ENCODE data around the gene TLL2. TPM values are rescaled to one million over a fixed set of nuclear protein-coding genes. Genes with fewer than 3 reads are reported as not detected.
A peak's percentile ranks its signal among the peaks of the same experiment; 100 is the strongest.

The TLL2 gene
- total and polyA plus RNA-seq, 2 experiments from 2014 or later, result 2.6 to 3.0 TPM

DNA sequence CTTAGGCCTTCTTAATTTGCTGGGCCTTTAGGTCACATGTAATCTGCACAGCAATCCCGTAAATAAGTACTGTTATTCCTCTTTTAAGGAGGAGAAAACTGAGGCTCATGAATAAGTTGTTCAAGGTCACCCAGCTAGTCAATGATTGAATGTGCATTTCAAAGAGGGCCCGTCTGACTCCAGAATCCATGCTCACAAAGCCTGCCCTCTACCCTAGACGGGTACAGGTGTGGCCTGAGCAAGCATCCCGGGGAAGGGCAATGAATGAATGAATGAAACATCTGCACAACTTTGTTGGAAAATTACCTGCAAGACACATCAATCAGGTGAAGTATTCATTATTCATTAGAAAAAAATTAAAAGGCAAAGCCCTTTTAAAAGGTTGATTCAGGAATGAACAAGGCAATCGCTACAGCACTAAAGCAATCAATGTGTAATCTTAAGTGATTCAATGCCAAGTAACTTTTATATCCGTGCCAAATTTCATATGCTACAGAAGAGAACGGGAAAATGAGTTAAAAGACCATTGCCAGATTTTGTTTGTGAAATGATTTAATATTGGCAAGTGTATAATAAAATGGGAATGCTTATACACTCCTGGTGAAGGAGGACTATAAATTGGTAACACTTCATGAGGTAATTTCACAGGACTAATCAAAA lies 61.1 kb downstream of the TLL2 start:
- Mint-ChIP-seq H3K4me1 (peaks cover 52% of the 10 kb centered on the region), H3K9me3 (no peaks in the 10 kb centered on the region), H3K27ac (no peak overlapping the region; the same call in 1 of the 2 replicates), H3K36me3 (ENCODE audit: low read depth) (no peaks in the 10 kb centered on the region), H3K4me3 (no peak overlapping the region; the same call in 2 of the 3 replicates), H3K27me3 (ENCODE audit: insufficient read depth, low read depth, poor library complexity) (no peaks in the 10 kb centered on the region)
- Histone ChIP-seq H3F3A (replicated peaks; ENCODE audit: low read depth) (peaks cover 9% of the 10 kb centered on the region; the same call in 1 of the 2 replicates), H3K4me1 (ENCODE audit: insufficient read depth) (peaks cover 48% of the 10 kb centered on the region), H3K9me2 (ENCODE audit: insufficient read depth) (no peaks in the 10 kb centered on the region), H2AFZ (no peak overlapping the region), H3K36me3 (ENCODE audit: insufficient read depth) (no peaks in the 10 kb centered on the region), H3K27me3 (ENCODE audit: insufficient read depth) (no peaks in the 10 kb centered on the region), H3K4me3 (no peak overlapping the region), H3K27ac (ENCODE audit: low read depth) (peak overlapping the region; percentile 80), H3K79me2 (replicated peaks; ENCODE audit: insufficient read depth) (no peaks in the 10 kb centered on the region), H3K4me2 (peak overlapping the region; percentile 29; the same call in 1 of the 2 replicates), H4K20me1 (replicated peaks; ENCODE audit: insufficient read depth) (no peaks in the 10 kb centered on the region)
- DNase-seq (ENCODE audit: low spot score), result no peak
- no peak for ATAC-seq
- TF ChIP-seq NANOG (IDR thresholded peaks at IDR 0.05; ENCODE audit: borderline replicate concordance), result no peak
- TF ChIP-seq CREB1 (CRISPR knock-in tag; IDR thresholded peaks at IDR 0.05; ENCODE audit: low read depth), result no peak
- TF ChIP-seq REST (IDR thresholded peaks at IDR 0.05; ENCODE audit: unreplicated experiment), result no peak
- TF ChIP-seq EZH2phosphoT487 (IDR thresholded peaks at IDR 0.05; ENCODE audit: unreplicated experiment), result no peak
- TF ChIP-seq JUNB (IDR thresholded peaks at IDR 0.05; ENCODE audit: unreplicated experiment), result no peak
- TF ChIP-seq STAT1 (IDR thresholded peaks at IDR 0.05; ENCODE audit: unreplicated experiment), result no peak
- TF ChIP-seq ZNF114 (CRISPR knock-in tag; IDR thresholded peaks at IDR 0.05), result no peak
- TF ChIP-seq ETS1 (IDR thresholded peaks at IDR 0.05), result no peak
- TF ChIP-seq POLR2AphosphoS5 (IDR thresholded peaks at IDR 0.05; ENCODE audit: low read depth), result no peak
- no peak for TF ChIP-seq ZNF331 (CRISPR knock-in tag; IDR thresholded peaks at IDR 0.05; ENCODE audit: low read depth)
- TF ChIP-seq EZH2 (IDR thresholded peaks at IDR 0.05; ENCODE audit: low read depth, unreplicated experiment), result no peak
- TF ChIP-seq, protein P1, sequence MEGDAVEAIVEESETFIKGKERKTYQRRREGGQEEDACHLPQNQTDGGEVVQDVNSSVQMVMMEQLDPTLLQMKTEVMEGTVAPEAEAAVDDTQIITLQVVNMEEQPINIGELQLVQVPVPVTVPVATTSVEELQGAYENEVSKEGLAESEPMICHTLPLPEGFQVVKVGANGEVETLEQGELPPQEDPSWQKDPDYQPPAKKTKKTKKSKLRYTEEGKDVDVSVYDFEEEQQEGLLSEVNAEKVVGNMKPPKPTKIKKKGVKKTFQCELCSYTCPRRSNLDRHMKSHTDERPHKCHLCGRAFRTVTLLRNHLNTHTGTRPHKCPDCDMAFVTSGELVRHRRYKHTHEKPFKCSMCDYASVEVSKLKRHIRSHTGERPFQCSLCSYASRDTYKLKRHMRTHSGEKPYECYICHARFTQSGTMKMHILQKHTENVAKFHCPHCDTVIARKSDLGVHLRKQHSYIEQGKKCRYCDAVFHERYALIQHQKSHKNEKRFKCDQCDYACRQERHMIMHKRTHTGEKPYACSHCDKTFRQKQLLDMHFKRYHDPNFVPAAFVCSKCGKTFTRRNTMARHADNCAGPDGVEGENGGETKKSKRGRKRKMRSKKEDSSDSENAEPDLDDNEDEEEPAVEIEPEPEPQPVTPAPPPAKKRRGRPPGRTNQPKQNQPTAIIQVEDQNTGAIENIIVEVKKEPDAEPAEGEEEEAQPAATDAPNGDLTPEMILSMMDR (conservative IDR thresholded peaks at IDR 0.05; ENCODE audit: low read depth in 2 of 2), result no peak
- TF ChIP-seq ZNF462 (CRISPR knock-in tag; IDR thresholded peaks at IDR 0.05), result no peak
